GM12874 (cell line): ENCODE data around the gene SORCS2.

ENCODE experiments used
- CTCF ChIP-seq: IDR thresholded peaks from 2 replicates; pipeline ENCODE4 v1.5.1; 2011; ENCODE audit warnings: low read depth, mild to moderate bottlenecking, control low read depth, low read length, moderate library complexity; ENCODE audit not compliant: insufficient read depth

SORCS2 gene

DNA sequence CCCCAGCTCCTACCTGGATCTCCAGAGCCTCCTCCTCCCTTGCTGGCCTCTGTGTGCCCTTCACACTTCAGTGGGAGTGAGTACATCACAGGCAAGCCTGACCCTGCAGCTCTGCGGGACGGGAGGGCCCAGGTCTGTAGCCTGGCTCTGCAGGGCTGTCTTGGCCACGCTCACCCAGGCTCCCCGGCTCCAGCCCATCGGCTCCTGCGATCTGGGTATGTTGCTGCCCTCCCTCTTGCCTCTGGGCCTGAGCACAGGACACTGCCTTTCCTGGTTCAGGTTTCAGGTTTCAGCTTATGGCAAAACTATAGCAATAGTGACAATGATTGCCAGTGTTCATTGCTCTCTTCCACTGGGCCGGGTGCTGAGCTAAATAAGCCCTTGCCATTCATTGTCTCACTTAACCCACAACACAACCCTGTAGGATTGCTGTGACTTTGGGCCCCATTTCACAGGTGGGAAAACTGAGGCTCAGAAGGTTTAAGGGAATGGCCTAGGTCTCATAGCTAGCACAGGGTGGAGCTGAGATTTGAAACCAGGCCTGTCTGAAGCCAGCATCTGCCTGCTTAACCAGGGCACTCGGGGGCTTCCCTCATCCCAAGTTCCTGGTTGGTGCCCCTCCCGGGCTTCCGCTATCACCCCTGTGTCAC lies 44.6 kb upstream of the SORCS2 start:
- TF ChIP-seq CTCF: no peak

DNA sequence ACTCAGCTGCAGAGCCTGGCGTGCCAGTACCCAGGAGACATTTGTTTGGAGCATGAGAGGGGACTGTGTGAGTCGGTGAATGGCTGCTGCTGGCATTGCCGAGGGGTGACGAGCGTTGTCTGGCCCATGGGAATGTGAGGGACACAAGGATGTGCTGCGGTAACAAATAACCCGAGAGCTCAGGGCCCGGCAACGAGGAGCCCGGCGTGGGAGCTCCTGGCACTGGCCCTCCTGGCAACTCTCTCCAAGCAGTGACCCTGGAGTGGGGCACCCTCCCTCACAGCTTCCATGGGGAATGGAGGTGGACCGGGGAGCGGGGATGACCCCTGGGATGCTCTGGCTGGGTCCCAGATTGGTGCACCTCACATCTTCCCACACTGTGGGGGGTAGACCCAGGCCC lies 44.0 kb upstream of the SORCS2 start:
- TF ChIP-seq CTCF: no peak

GRCh38 chr4:7150036-7150635 lies 42.2 kb upstream of the SORCS2 start:
- TF ChIP-seq CTCF: no peak

DNA sequence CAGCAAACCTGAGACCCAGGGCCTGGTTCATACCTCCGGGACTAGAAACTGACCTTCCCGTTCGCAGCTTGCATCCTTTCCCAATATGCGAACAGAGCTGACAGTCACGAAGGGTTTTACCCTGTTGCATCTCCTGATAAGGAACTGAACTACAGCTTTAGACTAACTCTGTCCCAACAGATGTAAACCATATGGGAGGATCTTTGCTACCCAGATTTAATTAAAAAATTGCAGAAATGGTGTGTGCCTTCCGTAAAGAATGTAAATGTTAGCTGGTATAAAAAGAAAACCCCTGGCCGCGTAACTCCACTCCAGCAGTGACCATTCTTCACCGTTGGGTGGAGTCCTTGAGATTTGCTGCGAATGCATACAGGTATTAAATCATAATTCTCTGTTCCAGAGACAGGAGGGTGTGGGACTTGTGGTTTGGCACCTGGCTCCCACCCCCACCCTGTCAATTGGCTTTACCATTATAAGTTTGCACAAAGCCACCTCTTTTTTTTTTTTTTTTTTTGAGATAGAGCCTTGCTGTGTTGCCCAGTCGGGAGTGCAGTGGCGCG lies 40.6 kb upstream of the SORCS2 start:
- no peak for TF ChIP-seq CTCF

- TF ChIP-seq CTCF: no peak
Measured at GRCh38 chr4:7153711-7154110, 38.6 kb upstream of the SORCS2 start.

GRCh38 chr4:7154351-7154981 lies 37.9 kb upstream of the SORCS2 start:
- no peak for TF ChIP-seq CTCF

GRCh38 chr4:7155590-7156071 lies 36.7 kb upstream of the SORCS2 start:
- no peak for TF ChIP-seq CTCF
